Brain pericyte (primary cell): ENCODE measurements around the gene PITX3.

Experiments used
- DNase-seq: peaks from one replicate; pipeline ENCODE4 v3.0.0-alpha.2; 2012; ENCODE audit warnings: low read depth, low spot score

Gene PITX3

GRCh38 chr10:102241444-102242117 lies at the start of gene PITX3:
Gene PITX3, minus strand, starts transcription at chr10:102241512. Its CDS starts 9,432 bp downstream, at chr10:102232080.
- peak; percentile 58 for DNase-seq

GRCh38 chr10:102289840-102290239 lies 48.5 kb upstream of the PITX3 start:
- DNase-seq: no peak

- DNase-seq: no peak
These were observed 48.0 kb upstream of the PITX3 start for GRCh38 chr10:102289356-102289755.

GRCh38 chr10:102287991-102288390 lies 46.7 kb upstream of the PITX3 start:
- no peak for DNase-seq

- no peak for DNase-seq
These were observed 46.2 kb upstream of the PITX3 start for GRCh38 chr10:102287538-102287937.

- DNase-seq: no peak
These were observed 44.9 kb upstream of the PITX3 start for GRCh38 chr10:102286216-102286615.

- no peak for DNase-seq
These were observed 43.8 kb upstream of the PITX3 start for GRCh38 chr10:102285133-102285532.

- no peak for DNase-seq
These were observed 43.2 kb upstream of the PITX3 start for GRCh38 chr10:102284531-102284930.

- DNase-seq: no peak
These were observed 42.6 kb upstream of the PITX3 start for GRCh38 chr10:102283890-102284289.

GRCh38 chr10:102283488-102283887 lies 42.2 kb upstream of the PITX3 start:
- no peak for DNase-seq

GRCh38 chr10:102281102-102281487 lies 39.8 kb upstream of the PITX3 start:
- DNase-seq: no peak

- DNase-seq: no peak
These were observed 39.2 kb upstream of the PITX3 start for GRCh38 chr10:102280397-102281101.

- DNase-seq: no peak
These were observed 37.8 kb upstream of the PITX3 start for GRCh38 chr10:102279104-102279503.

GRCh38 chr10:102275343-102275742 lies 34.0 kb upstream of the PITX3 start:
- no peak for DNase-seq

GRCh38 chr10:102274062-102274461 lies 32.8 kb upstream of the PITX3 start:
- no peak for DNase-seq

GRCh38 chr10:102269017-102269416 lies 27.7 kb upstream of the PITX3 start:
- no peak for DNase-seq

GRCh38 chr10:102268375-102268888 lies 27.1 kb upstream of the PITX3 start:
- DNase-seq: no peak

- DNase-seq: no peak
These were observed 26.4 kb upstream of the PITX3 start for GRCh38 chr10:102267748-102268147.

- no peak for DNase-seq
These were observed 25.4 kb upstream of the PITX3 start for GRCh38 chr10:102266670-102267069.

GRCh38 chr10:102264371-102264770 lies 23.1 kb upstream of the PITX3 start:
- no peak for DNase-seq

- no peak for DNase-seq
These were observed 21.5 kb upstream of the PITX3 start for GRCh38 chr10:102262744-102263370.

- no peak for DNase-seq
These were observed 20.5 kb upstream of the PITX3 start for GRCh38 chr10:102261842-102262241.

- DNase-seq: no peak
These were observed 19.9 kb upstream of the PITX3 start for GRCh38 chr10:102261196-102261595.
